Body of pancreas (tissue), 4 donors: ENCODE measurements around the gene ASGR1.

Experiments
- CTCF ChIP-seq, 7 experiments: fragments of 450-650 bp in 4 of 7; fragments of 200-600 bp in 3 of 7; sonication (generic) in 3 of 7; IDR thresholded peaks; one replicate each; pipeline ENCODE4 v1.5.1; 2016 to 2019; ENCODE audit warnings: antibody characterized with exemption in 7 of 7
- POLR2A ChIP-seq, 3 donors: fragments of 450-650 bp; IDR thresholded peaks; one replicate each; pipeline ENCODE4 v1.6.1; 2016; ENCODE audit warnings: antibody characterized with exemption in 3 of 3, mild to moderate bottlenecking in 2 of 3

GRCh38 chr17:7137171-7137943 is 41.8 kb downstream of the ASGR1 start:
- TF ChIP-seq CTCF (IDR thresholded peaks at IDR 0.05), result no peak
- TF ChIP-seq POLR2A (IDR thresholded peaks at IDR 0.05), result no peak
